ENCODE measurements around the gene FGGY. TPM values are rescaled to one million over a fixed set of nuclear protein-coding genes. Genes with fewer than 3 reads are reported as not detected.

FGGY gene
- total RNA-seq, 1 experiment from 2014 or later = 14.6 TPM

DNA sequence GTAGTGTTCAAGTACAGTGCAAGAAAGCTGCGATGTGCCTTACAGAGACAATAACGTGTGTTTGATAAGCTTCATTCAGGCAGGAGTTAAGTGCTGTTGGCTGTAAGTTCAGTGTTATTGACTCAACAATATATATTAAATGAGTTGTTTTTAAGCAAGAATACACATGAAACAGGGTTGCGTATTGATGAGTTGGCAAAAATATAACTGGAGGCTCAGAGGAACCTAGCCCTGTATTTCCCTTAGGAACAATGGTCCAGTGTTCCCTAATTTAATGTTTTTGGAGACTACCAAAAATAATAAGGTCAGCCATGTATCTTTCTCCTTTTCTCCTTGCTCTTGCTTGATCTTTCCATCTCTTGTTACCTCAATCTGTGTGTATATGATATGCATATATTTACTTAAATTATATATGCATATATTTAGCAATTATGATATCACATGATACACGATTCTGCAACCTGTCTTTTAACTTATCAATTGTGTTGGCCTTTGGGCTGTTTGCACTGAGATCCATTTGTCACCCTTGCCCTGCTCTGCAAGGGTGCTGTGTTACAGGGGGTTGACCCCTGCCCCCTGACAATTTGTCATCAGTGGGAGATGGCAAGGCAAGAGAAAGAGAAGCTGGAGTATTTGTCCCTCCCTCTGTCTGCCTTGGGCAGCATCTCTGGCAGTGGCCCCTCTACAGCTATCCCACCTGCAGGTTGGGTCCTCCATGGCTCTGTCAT lies 109.7 kb downstream of the FGGY start:
- H3K14ac ChIP-seq (ENCODE audit: insufficient read depth, low read length) = no peak overlapping the region
- peaks cover 4% of the 10 kb centered on the region; the same call in 1 of the 2 replicates for H3K4me1 ChIP-seq (ENCODE audit: insufficient read depth, low read length)
- H2BK120ac ChIP-seq (ENCODE audit: low read depth, low read length, poor library complexity, severe bottlenecking) = no peak overlapping the region
- H3K79me1 ChIP-seq (ENCODE audit: insufficient read depth, low read depth, low read length, poor library complexity, severe bottlenecking) = no peaks in the 10 kb centered on the region
- TF ChIP-seq, protein P1, sequence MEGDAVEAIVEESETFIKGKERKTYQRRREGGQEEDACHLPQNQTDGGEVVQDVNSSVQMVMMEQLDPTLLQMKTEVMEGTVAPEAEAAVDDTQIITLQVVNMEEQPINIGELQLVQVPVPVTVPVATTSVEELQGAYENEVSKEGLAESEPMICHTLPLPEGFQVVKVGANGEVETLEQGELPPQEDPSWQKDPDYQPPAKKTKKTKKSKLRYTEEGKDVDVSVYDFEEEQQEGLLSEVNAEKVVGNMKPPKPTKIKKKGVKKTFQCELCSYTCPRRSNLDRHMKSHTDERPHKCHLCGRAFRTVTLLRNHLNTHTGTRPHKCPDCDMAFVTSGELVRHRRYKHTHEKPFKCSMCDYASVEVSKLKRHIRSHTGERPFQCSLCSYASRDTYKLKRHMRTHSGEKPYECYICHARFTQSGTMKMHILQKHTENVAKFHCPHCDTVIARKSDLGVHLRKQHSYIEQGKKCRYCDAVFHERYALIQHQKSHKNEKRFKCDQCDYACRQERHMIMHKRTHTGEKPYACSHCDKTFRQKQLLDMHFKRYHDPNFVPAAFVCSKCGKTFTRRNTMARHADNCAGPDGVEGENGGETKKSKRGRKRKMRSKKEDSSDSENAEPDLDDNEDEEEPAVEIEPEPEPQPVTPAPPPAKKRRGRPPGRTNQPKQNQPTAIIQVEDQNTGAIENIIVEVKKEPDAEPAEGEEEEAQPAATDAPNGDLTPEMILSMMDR (conservative IDR thresholded peaks at IDR 0.05) = no peak
- no peaks in the 10 kb centered on the region for H3K23me2 ChIP-seq (ENCODE audit: insufficient read length, low read depth, low read length, poor library complexity, severe bottlenecking)
- 0 out of 2 replicates have a peak, but pooled peaks cover 1% of the 10 kb centered on the region for H3K79me2 ChIP-seq (ENCODE audit: insufficient read depth, low read length)
- no peak overlapping the region for H3K9ac ChIP-seq (ENCODE audit: extremely low read depth, insufficient read length, low read length)
- no peak overlapping the region for H2BK5ac ChIP-seq (ENCODE audit: insufficient read length, low read length)
- H4K5ac ChIP-seq (ENCODE audit: insufficient read length, low read depth, low read length) = no peak overlapping the region
- H3T11ph ChIP-seq (ENCODE audit: low read length) = no peak overlapping the region
- no CpG with 5 or more reads among the region's 4 CpGs for WGBS (ENCODE audit: extremely low coverage, insufficient read length, low lambda C conversion rate)
- DNase-seq = no peak
- H2BK12ac ChIP-seq (ENCODE audit: insufficient read length, low read depth, low read length) = no peak overlapping the region
- Mint-ChIP-seq H3K4me1 (peaks cover 18 to 22% of the 10 kb centered on the region in 2 experiments), H3K27me3 (ENCODE audit: low read depth) (no peaks in the 10 kb centered on the region), H3K36me3 (ENCODE audit: insufficient read depth in 1 of 3, low read depth in 3 of 3) (peaks cover 0 to 11% (median 0%) of the 10 kb centered on the region in 3 experiments; a peak in 1 of 7 replicates), H3K27ac (no peak overlapping the region), H3K4me3 (no peak overlapping the region), H3K9me3 (0 out of 5 replicates have a peak, but pooled peaks cover 0 to 1% of the 10 kb centered on the region in 2 experiments)
- H3K23ac ChIP-seq (ENCODE audit: insufficient read length, low read depth, low read length) = no peak overlapping the region
- no peaks in the 10 kb centered on the region for H3K9me3 ChIP-seq (ENCODE audit: control insufficient read depth, low read depth, low read length)
- no peaks in the 10 kb centered on the region for H3K27me3 ChIP-seq (ENCODE audit: insufficient read depth, low read length)
- H4K91ac ChIP-seq (ENCODE audit: insufficient read length, low read depth, low read length) = no peak overlapping the region
- H3K18ac ChIP-seq (ENCODE audit: insufficient read length, low read depth, low read length) = no peak overlapping the region
- H2AFZ ChIP-seq (ENCODE audit: low read length) = no peak overlapping the region
- H2BK15ac ChIP-seq (ENCODE audit: low read depth, low read length) = no peak overlapping the region
- H3K4me2 ChIP-seq (ENCODE audit: insufficient read depth, insufficient read length, low read length) = no peak overlapping the region
- H3K56ac ChIP-seq (ENCODE audit: insufficient read length, low read depth, low read length) = no peak overlapping the region
- H3K27ac ChIP-seq (ENCODE audit: insufficient read length, low read depth, low read length) = no peak overlapping the region
- no peaks in the 10 kb centered on the region for H4K20me1 ChIP-seq (ENCODE audit: control insufficient read depth, insufficient read depth, insufficient read length)
- H2AK5ac ChIP-seq (ENCODE audit: insufficient read length, low read length) = no peak overlapping the region
- H2BK20ac ChIP-seq (ENCODE audit: low read depth, low read length, poor library complexity, severe bottlenecking) = no peak overlapping the region
- no peak overlapping the region for H4K8ac ChIP-seq (replicated peaks; ENCODE audit: insufficient read length, low read depth, low read length)
- H3K4ac ChIP-seq (ENCODE audit: low read depth, low read length) = no peak overlapping the region
